T-helper 1 cell treated with Interleukin-12 subunit alpha and Interleukin-12 subunit beta and Interleukin-4 antibody, amounts not matched to agents 30 ng/mL and 1 ng/mL, for 36 hours (primary cell): ENCODE data around the gene LTB4R. TPM values are rescaled to one million over a fixed set of nuclear protein-coding genes. Genes with fewer than 3 reads are reported as not detected.

Experiments used
- intact Hi-C: fragments of 100-400 bp; cut with micrococcal nuclease; formaldehyde crosslinking; loops from one replicate; pipeline ENCODE4 v1.15.1; 2024
- total RNA-seq: library from RNA; stranded (reverse); gene quantifications from 2 replicates; pipeline ENCODE4 v1.2.3, GENCODE V29; 2022

Gene LTB4R
- total RNA-seq, 1 donor from 2014 or later = 24.2 TPM

- intact Hi-C loops = loop anchor here (1.0 to 5.0 kb wide), 3 partner anchors 33 to 65 kb away; no protein-coding TSS in a partner anchor
Measured at GRCh38 chr14:24365600-24366412, 54.5 kb downstream of the LTB4R start.

GRCh38 chr14:24366413-24366720 lies 55.1 kb downstream of the LTB4R start:
- intact Hi-C loops = loop anchor here (2.0 to 5.0 kb wide), 2 partner anchors 34 to 46 kb away; no protein-coding TSS in a partner anchor

- intact Hi-C loops = loop anchor here (2.0 to 5.0 kb wide), 2 partner anchors 34 to 45 kb away; no protein-coding TSS in a partner anchor
Measured at GRCh38 chr14:24366721-24367513, 55.6 kb downstream of the LTB4R start.

Other genes starting within 250 kb of the LTB4R start
- gene CPNE6, start 239.9 kb upstream of the LTB4R start, total RNA-seq = not detected in 2 replicates
- 46.1 and 51.2 TPM in 2 replicates for gene PCK2, start 217.2 kb upstream of the LTB4R start, total RNA-seq
- 81.8 and 89.9 TPM in 2 replicates for gene DCAF11, start 196.7 kb upstream of the LTB4R start, total RNA-seq
- gene NRL, start 196.6 kb upstream of the LTB4R start, total RNA-seq = 2.4 and 2.5 TPM in 2 replicates
- gene FITM1, start 180.8 kb upstream of the LTB4R start, total RNA-seq = 1.1 and 1.7 TPM in 2 replicates
- 545 and 567 TPM in 2 replicates for gene PSME1, start 175.3 kb upstream of the LTB4R start, total RNA-seq
- gene EMC9, start 169.9 kb upstream of the LTB4R start, total RNA-seq = 17.9 and 18.2 TPM in 2 replicates
- 802 and 822 TPM in 2 replicates for gene PSME2, start 164.9 kb upstream of the LTB4R start, total RNA-seq
- gene RNF31, start 164.0 kb upstream of the LTB4R start, total RNA-seq = 145 and 153 TPM in 2 replicates
- 304 and 321 TPM in 2 replicates for gene IRF9, start 150.2 kb upstream of the LTB4R start, total RNA-seq
- 72.3 and 78.3 TPM in 2 replicates for gene REC8, start 139.4 kb upstream of the LTB4R start, total RNA-seq
- 48.1 and 50.6 TPM in 2 replicates for gene IPO4, start 122.7 kb upstream of the LTB4R start, total RNA-seq
- gene TM9SF1, start 116.1 kb upstream of the LTB4R start, total RNA-seq = 35.8 and 45.3 TPM in 2 replicates
- gene TSSK4, start 105.8 kb upstream of the LTB4R start, total RNA-seq = 0.27 and 0.83 TPM in 2 replicates
- gene CHMP4A, start 98.0 kb upstream of the LTB4R start, total RNA-seq = 96.5 and 104 TPM in 2 replicates
- gene MDP1, start 95.4 kb upstream of the LTB4R start, total RNA-seq = 11.8 and 14.5 TPM in 2 replicates
- gene NEDD8, start 79.1 kb upstream of the LTB4R start, total RNA-seq = 187 and 191 TPM in 2 replicates
- 58.0 and 71.9 TPM in 2 replicates for gene GMPR2, start 78.6 kb upstream of the LTB4R start, total RNA-seq
- gene TINF2, start 68.9 kb upstream of the LTB4R start, total RNA-seq = 148 and 151 TPM in 2 replicates
- 6.4 and 6.7 TPM in 2 replicates for gene TGM1, start 48.3 kb upstream of the LTB4R start, total RNA-seq
- gene RABGGTA, start 39.9 kb upstream of the LTB4R start, total RNA-seq = 51.6 and 55.3 TPM in 2 replicates
- gene DHRS1, start 11.7 kb upstream of the LTB4R start, total RNA-seq = 23.3 and 25.2 TPM in 2 replicates
- gene NOP9, start 11.7 kb upstream of the LTB4R start, total RNA-seq = 40.1 and 42.6 TPM in 2 replicates
- 23.7 and 27.8 TPM in 2 replicates for gene CIDEB, start 3.5 kb upstream of the LTB4R start, total RNA-seq
- gene LTB4R2, start 1.4 kb upstream of the LTB4R start, total RNA-seq = 15.1 and 17.8 TPM in 2 replicates
- gene ADCY4, start 23.6 kb downstream of the LTB4R start, total RNA-seq = 4.3 and 5.3 TPM in 2 replicates
- gene RIPK3, start 28.5 kb downstream of the LTB4R start, total RNA-seq = 37.1 and 41.9 TPM in 2 replicates
- 0.59 TPM in 1 of 2 replicates, not detected in the other for gene NFATC4, start 56.7 kb downstream of the LTB4R start, total RNA-seq
- gene NYNRIN, start 87.5 kb downstream of the LTB4R start, total RNA-seq = 0.12 and 0.17 TPM in 2 replicates
- gene CBLN3, start 118.2 kb downstream of the LTB4R start, total RNA-seq = 17.7 and 18.5 TPM in 2 replicates
- gene KHNYN, start 118.5 kb downstream of the LTB4R start, total RNA-seq = 97.9 and 101 TPM in 2 replicates
- gene SDR39U1, start 131.3 kb downstream of the LTB4R start, total RNA-seq = 49.9 and 55.0 TPM in 2 replicates
- not detected in 2 replicates for gene CMA1, start 196.8 kb downstream of the LTB4R start, total RNA-seq